AG08395 (cell line): ENCODE data around the gene MXRA8.

Source experiments
- DNase-seq: peaks from one replicate; pipeline ENCODE4 v3.0.0; 2012; ENCODE audit warnings: mixed read lengths, low spot score

Gene MXRA8

GRCh38 chr1:1367315-1367714 lies 9.0 kb upstream of the MXRA8 start:
- DNase-seq = no peak

DNA sequence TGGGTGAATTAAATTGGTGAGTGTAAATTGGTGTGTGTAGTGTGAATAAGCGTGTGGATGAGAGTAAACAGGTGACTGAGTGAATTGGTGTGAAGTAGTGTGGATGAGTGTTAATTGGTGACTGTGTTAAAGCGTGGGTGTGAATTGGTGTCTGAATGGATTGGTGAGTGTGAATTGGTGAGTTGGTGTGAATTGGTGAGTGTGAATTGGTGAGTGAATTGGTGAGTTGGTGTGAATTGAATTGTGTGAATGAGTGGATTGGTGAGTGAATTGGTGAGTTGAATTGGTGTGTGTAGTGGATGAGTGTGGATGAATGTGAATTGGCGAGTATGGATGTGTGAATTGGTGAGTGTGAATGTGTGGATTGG lies 8.3 kb upstream of the MXRA8 start:
- no peak for DNase-seq

GRCh38 chr1:1365875-1366698 lies 7.7 kb upstream of the MXRA8 start:
- no peak for DNase-seq

DNA sequence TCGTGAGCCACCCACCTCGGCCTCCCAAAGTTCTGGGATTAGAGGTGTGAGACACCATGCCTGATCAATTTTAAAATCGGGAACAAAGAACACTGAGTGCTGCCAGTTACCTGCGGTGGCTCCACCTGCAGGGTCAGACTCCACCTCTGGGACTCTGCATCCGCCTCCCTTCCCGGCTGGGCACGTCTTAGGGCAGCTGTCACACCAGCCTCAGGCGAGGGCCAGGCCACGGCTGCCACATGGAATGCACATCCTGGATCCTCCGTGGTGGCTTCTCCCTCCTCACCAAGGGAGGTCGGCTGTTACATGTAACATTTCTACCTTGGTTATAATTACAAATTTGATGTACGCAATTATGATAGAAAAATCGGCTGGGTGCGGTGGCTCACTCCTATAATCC lies 5.9 kb upstream of the MXRA8 start:
- DNase-seq = no peak

DNA sequence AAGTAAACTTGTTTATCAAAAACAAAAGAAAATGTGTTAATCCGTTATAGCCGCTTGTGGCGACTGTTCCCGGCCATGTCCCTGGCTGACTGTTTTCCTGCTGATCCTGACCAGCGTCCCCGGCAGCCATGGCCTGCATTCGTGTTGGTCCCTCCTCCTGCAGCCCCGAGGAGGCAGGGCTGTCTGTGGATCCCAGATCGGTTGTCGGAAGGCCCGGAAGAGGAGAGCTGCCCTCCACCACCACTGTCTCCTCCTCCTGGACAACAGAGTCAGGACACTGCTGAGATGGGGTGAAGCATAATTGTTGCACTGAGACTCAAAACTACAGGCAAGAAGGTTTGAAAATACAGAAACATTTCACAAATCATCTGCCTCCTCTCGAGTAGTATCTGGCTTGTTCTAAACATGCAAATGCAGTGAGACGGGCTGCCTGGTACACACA lies 3.6 kb upstream of the MXRA8 start:
- peak; percentile 80 for DNase-seq

DNA sequence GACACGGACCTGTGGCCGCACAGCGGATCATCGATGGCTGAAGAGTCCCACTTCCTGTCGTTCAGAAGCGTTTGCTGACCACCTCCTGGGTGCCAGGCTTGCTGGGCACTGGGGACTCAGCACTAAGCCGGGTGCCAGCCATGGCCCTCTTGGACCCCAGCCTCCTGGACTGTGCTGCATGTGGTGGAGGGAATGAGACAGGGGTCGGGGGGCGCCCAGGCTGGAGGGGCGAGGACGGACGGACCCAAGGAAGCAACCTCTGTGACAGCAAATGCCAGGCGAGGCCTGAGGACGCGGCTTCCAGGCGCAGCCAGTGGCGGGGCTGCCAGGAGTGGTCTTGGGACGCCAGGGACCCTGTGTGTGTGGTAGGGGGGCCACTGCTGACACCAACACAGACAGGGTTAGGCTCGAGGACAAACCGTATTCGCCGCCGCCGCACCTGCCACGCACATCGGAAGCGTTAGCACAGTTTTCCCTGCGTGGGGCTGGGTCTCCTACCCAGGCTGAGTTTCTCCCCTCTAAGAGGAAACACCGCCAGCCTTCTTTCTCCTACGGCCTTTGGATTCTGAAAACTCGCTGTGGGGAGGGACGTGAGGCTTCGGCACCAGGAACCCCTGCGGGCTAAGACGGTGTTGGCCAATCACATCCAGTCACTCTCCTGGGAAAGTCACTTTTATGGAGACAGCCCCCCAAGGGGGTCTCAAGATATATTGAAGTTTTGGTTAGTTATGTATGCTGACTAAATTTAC lies 3.1 kb upstream of the MXRA8 start:
- DNase-seq = no peak

DNA sequence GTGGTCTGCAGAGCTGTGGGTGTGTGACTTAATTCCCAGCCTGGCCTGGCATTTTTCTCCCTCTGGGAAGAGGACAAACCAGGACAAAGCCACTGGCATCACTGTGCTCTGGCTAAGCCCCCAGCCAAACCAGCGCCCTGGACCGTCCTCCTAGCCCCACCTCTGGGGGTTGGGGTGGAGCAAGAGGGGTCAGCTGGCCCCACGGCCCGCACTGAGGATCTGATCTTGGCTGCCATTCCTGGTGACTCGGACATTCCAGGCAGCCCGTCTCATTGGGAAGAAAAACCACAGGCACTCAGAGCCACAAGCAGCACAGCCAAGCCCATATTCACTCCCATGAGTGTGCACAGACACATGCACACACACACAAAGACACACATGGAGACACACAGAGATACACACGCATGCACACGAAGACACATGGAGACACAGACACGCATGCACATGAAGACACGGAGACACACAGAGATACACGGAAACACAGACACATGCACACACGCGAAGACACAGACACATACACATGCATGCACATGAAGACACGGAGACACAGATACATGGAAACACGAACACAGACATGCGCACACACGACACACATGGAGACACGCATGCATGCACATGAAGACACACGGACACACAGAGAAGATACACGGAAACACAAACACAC lies 2.3 kb upstream of the MXRA8 start:
- peak; percentile 96 for DNase-seq

- peak; percentile 66 for DNase-seq
These were observed 1.5 kb upstream of the MXRA8 start for GRCh38 chr1:1359664-1360468.

DNA sequence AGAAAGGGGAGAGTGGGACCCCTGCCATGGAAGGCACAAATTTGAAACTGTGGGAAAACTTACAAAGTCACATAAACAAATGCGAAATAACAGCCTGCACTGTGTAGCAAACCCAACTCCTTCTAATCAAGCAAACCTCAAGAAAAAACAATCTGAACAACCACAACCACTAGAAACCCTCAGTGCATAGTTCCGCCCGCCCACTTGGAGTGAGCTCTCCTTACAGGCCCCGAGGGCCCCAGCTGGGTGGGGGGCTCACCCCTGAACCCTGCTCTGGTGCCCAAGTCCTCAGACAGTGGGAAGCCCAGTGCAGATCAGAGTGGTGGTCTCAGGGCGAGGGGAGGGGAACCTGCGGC lies 931 bp upstream of the MXRA8 start:
- DNase-seq = peak; percentile 53

- DNase-seq = peak; percentile 24
These were observed 403 bp downstream of the MXRA8 start for GRCh38 chr1:1357871-1358432.

GRCh38 chr1:1356796-1357401 lies 1.5 kb downstream of the MXRA8 start:
- DNase-seq = no peak

GRCh38 chr1:1356166-1356795 lies 2.1 kb downstream of the MXRA8 start:
- no peak for DNase-seq

DNA sequence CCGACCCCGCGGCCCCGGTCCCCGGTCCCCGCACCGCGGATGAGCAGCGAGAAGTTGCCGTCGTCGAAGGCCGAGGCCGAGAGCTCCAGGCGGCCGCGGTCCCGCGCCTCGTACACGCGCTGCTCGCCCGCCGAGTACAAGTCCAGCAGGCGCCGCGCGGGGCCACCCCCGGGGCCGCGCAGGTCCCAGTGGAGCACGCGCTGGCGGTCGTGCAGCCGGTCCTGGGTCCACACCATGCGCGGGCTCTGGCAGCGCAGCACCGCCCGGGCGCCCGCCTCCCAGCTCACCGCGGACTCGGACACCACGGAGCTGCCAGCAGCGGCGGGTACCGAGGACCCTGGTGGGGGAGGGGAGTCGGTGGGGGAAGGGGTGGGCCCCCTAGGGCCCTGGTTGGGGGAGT lies 2.9 kb downstream of the MXRA8 start:
- no peak for DNase-seq

DNA sequence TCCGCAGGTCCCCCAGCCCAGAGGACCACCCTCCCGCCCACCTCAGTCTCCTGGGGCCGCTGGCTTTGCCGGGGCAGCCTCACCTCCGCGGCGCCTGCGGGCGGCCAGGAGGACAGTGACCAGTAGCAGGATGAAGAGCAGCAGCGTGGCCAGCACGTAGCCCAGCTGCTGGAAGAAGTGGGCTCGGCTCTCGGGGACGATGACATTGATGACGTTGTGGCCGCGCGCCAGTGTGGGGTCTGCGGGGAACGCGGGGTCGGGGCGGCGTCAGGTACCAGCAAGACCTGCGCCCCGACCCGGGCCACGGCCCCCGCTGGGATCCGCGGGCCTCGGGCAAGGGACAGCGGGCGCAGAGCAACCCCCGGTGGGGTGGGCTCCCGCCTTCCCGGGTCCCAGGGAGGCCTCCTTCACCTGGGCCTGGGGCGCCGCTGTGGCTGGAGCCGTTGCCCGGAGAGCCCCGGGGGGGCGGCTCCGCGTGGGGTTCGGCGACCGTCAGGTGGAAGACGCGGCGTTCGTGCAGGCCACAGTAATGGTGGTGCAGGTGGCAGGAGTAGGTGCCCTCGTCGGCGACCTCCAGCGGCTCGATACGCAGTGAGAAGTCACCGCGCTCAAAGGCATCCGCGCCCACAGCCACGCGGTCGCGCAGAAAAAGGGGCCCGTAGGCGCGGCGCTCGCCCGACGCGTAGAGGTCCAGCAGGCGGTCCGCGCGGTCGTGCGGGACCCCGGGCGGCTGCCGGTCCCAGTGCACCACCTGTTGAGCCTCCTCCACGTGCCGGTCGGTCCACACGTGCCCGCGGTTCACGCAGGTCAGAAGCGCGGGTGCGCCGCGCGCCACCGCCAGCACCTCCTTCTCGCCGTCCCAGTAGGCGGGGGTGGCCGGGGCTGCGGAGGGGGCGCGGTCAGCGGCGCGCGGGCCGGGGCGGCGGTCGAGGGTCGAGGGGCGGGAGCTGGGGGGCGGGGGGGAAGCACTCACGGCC lies 3.8 kb downstream of the MXRA8 start:
- DNase-seq = no peak

- no peak for DNase-seq
These were observed 4.8 kb downstream of the MXRA8 start for GRCh38 chr1:1353389-1354151.

DNA sequence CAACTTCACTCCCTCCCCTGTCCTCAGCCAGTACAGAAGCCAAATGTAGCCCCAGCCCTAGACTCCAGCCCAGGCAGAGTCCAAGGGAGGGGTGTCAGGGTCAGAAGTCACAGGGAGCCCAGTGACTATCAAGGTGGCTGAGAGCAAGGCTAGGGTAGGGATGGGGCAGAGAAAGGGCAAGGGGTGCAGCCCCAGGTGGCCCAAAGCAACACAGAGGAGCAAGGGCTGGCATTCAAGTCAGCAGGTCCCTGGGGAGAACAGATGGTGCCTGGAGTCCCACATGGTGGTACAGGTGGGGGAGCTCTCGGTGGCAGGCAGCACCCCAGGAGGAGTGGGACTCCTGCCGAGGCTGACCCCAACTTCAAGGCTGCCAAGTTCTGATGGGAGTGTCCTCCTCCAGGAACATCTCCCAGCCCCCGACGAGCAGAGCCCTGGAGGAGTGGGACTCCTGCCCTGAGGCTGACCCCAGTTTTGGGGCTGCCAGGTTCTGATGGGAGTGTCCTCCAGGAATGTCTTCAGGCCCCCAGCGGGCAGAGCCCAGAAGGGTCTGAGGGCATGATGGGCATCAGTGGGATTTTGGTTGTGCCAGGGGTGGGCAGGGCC lies 5.5 kb downstream of the MXRA8 start:
- no peak for DNase-seq

DNA sequence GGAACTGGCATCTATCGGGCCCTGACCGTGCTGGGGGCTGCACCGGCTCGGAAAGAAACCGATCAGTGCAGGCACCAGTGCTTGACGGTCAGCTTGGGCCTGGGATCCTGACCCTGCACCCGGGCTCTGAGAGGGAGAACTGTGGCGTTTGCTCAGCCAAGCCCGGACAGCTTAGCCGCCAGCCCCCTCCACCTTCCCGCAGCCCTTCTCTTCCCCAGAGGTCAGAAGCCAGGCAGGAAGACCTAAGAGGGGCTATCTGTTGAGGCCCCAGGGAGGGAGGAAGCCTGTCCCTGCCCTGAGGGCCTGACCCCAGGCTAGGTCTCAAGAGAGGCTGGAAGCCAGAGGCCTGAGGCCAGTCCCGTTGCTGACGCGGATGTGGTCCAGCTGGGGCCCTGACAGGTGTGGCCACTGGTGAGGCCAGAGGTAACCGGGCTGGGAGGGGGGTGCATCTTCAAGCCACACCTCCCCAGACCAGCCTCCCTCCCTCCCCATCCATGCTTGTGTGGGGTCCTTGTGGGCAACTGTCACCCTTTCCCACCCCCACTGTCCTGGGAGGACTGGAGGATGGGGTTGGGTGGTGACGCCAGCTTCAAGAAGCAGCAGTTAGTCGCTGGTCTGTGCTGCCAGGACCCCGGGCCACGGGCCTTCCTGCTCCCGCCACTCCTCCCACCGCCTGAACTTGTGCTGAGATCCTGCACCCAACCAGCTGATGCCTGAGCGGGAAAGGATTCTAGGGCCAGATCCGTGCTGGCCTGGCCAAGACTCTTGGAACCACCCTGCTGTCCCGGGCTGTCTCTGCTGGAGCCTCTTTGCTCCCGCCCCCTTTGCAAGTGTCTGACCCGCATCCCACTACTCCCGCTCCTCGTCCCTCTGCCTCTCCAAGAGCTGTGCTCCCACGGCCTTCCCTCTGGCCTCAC lies 6.6 kb downstream of the MXRA8 start:
- peak; percentile 50 for DNase-seq
